HepG2 (cell line): ENCODE results near the gene CEBPE. TPM values are rescaled to one million over a fixed set of nuclear protein-coding genes. Genes with fewer than 3 reads are reported as not detected.

Experiments
- ATF7 ChIP-seq, 2 experiments: fragments of 450-650 bp in 1 of 2; sonication (generic) in 1 of 2; formaldehyde crosslinking in 1 of 2; IDR thresholded peaks; 2 replicates each; pipeline versions ENCODE4 v1.4.0 to v1.6.1; 2016 to 2020; ENCODE audit warnings: antibody characterized with exemption in 1 of 2, mild to moderate bottlenecking in 1 of 2, missing genetic modification reagents in 1 of 2
- BCLAF1 ChIP-seq: fragments of 450-650 bp; IDR thresholded peaks from 2 replicates; pipeline ENCODE4 v1.6.1; 2017; ENCODE audit warnings: mild to moderate bottlenecking
- BRF2 ChIP-seq: sonication (generic); formaldehyde crosslinking; IDR thresholded peaks from 2 replicates; pipeline ENCODE4 v1.8.1; 2022; ENCODE audit warnings: mild to moderate bottlenecking, missing genetic modification reagents
- DMTF1 ChIP-seq: sonication (generic); formaldehyde crosslinking; IDR thresholded peaks from 2 replicates; pipeline ENCODE4 v1.4.0; 2020; ENCODE audit warnings: mild to moderate bottlenecking, missing genetic modification reagents
- FOXO1 ChIP-seq: sonication (generic); formaldehyde crosslinking; IDR thresholded peaks from 2 replicates; pipeline ENCODE4 v1.4.0; 2020; ENCODE audit warnings: missing genetic modification reagents
- KLF11 ChIP-seq: IDR thresholded peaks from 2 replicates; pipeline ENCODE4 v1.6.1; 2016; ENCODE audit warnings: missing compliant biosample characterization
- MNT ChIP-seq: fragments of 450-650 bp; IDR thresholded peaks from 2 replicates; pipeline ENCODE4 v1.6.1; 2016
- MTF1 ChIP-seq: sonication (generic); formaldehyde crosslinking; IDR thresholded peaks from 2 replicates; pipeline ENCODE4 v1.5.0; 2020; ENCODE audit warnings: missing genetic modification reagents
- NFYB ChIP-seq: sonication (generic); formaldehyde crosslinking; IDR thresholded peaks from 2 replicates; pipeline ENCODE4 v1.4.0; 2020; ENCODE audit warnings: missing genetic modification reagents
- NR0B2 ChIP-seq: sonication (generic); formaldehyde crosslinking; IDR thresholded peaks from 2 replicates; pipeline ENCODE4 v1.4.0; 2020; ENCODE audit warnings: mild to moderate bottlenecking, missing genetic modification reagents
- NRL ChIP-seq: sonication (generic); formaldehyde crosslinking; IDR thresholded peaks from 2 replicates; pipeline ENCODE4 v1.5.0; 2020; ENCODE audit warnings: missing genetic modification reagents, mild to moderate bottlenecking, moderate library complexity, borderline replicate concordance
- POLR2AphosphoS2 ChIP-seq: IDR thresholded peaks from 2 replicates; pipeline ENCODE4 v1.6.1; 2011; ENCODE audit warnings: low read depth, low read length, improper control_type of control experiment
- TBX2 ChIP-seq: sonication (generic); formaldehyde crosslinking; IDR thresholded peaks from 2 replicates; pipeline ENCODE4 v1.5.0; 2020; ENCODE audit warnings: missing genetic modification reagents, mild to moderate bottlenecking, borderline replicate concordance
- ZBTB8A ChIP-seq: sonication (generic); formaldehyde crosslinking; IDR thresholded peaks from 2 replicates; pipeline ENCODE4 v1.4.0; 2020; ENCODE audit warnings: mild to moderate bottlenecking, low read depth, missing genetic modification reagents, borderline replicate concordance
- ZNF20 ChIP-seq: sonication (generic); formaldehyde crosslinking; IDR thresholded peaks from 2 replicates; pipeline ENCODE4 v1.4.0; 2020; ENCODE audit warnings: mild to moderate bottlenecking, moderate library complexity, missing genetic modification reagents
- ZNF510 ChIP-seq: sonication (generic); formaldehyde crosslinking; IDR thresholded peaks from 2 replicates; pipeline ENCODE4 v1.4.0; 2020; ENCODE audit warnings: low read depth, mild to moderate bottlenecking, missing genetic modification reagents
- ZNF605 ChIP-seq: sonication (generic); formaldehyde crosslinking; IDR thresholded peaks from 2 replicates; pipeline ENCODE4 v1.8.0; 2022; ENCODE audit warnings: mild to moderate bottlenecking, missing genetic modification reagents
- ZNF7 ChIP-seq: IDR thresholded peaks from 2 replicates; pipeline ENCODE4 v1.6.1; 2016; ENCODE audit warnings: missing biosample characterization, missing genetic modification reagents
- ZNF788 ChIP-seq: sonication (generic); formaldehyde crosslinking; IDR thresholded peaks from 2 replicates; pipeline ENCODE4 v1.5.0; 2020; ENCODE audit warnings: mild to moderate bottlenecking, missing genetic modification reagents, borderline replicate concordance
- ZNF839 ChIP-seq: sonication (generic); formaldehyde crosslinking; IDR thresholded peaks from 2 replicates; pipeline ENCODE4 v1.4.0; 2020; ENCODE audit warnings: missing genetic modification reagents, mild to moderate bottlenecking, borderline replicate concordance
- ZNF891 ChIP-seq: sonication (generic); formaldehyde crosslinking; IDR thresholded peaks from 2 replicates; pipeline ENCODE4 v1.5.0; 2020; ENCODE audit warnings: mild to moderate bottlenecking, missing genetic modification reagents
- ZSCAN9 ChIP-seq: IDR thresholded peaks from 2 replicates; pipeline ENCODE4 v1.6.1; 2016; ENCODE audit warnings: borderline replicate concordance
- polyA plus RNA-seq, 8 experiments: library from polyadenylated mRNA; depleted of rRNA in 3 of 8; stranded (reverse) in 7 of 8; unstranded in 1 of 8; fragments of >200 nt; fragmentation: Illumina TruSeq in 4 of 8; extraction: Trizol in 4 of 8; gene quantifications; 2 replicates each; pipeline versions ENCODE4 v1.2.1 to v1.2.3, GENCODE V29; 2011 to 2016; ENCODE audit warnings: low read depth in 4 of 8, missing spikeins in 1 of 8, mixed read lengths in 1 of 8; ENCODE audit not compliant: insufficient read depth in 1 of 8
- total RNA-seq, 5 experiments: library from RNA; depleted of rRNA; stranded (reverse); fragments of >200 nt; fragmentation: Illumina TruSeq; extraction: Trizol; gene quantifications; 2 replicates each; pipeline ENCODE4 v1.2.3, GENCODE V29; 2016; ENCODE audit warnings: low read depth in 1 of 5

The CEBPE gene
- total and polyA plus RNA-seq, 2 of the 13 experiments (the other 11 are each of a cell fraction or from before 2014, with no cell fraction given) = 0.09 to 0.11 TPM

- no peak for TF ChIP-seq BRF2 (CRISPR knock-in tag)
- TF ChIP-seq ZNF510 = no peak
- no peak for TF ChIP-seq ZNF7 (CRISPR knock-in tag)
- TF ChIP-seq ZNF20 (CRISPR knock-in tag) = no peak
- TF ChIP-seq MTF1 (CRISPR knock-in tag) = no peak
- TF ChIP-seq ZNF605 = no peak
- TF ChIP-seq ZNF839 (CRISPR knock-in tag) = peak; percentile 45; the same call in 1 of the 2 replicates
- no peak for TF ChIP-seq ZBTB8A
- TF ChIP-seq NRL (CRISPR knock-in tag) = 0 out of 2 replicates have a peak, but pooled peaks have one; percentile 7
- TF ChIP-seq ZSCAN9 (CRISPR knock-in tag) = no peak
- peak; percentile 56; the same call in 1 of the 2 replicates for TF ChIP-seq NR0B2
- 0 out of 2 replicates have a peak, but pooled peaks have one; percentile 29 for TF ChIP-seq TBX2
- TF ChIP-seq MNT = no peak
- no peak for TF ChIP-seq BCLAF1
- no peak for TF ChIP-seq KLF11 (CRISPR knock-in tag)
- TF ChIP-seq DMTF1 (CRISPR knock-in tag) = no peak
- TF ChIP-seq ATF7 (IDR thresholded peaks at IDR 0.05) = no peak
- no peak for TF ChIP-seq ATF7 (CRISPR knock-in tag; IDR thresholded peaks at IDR 0.05)
- TF ChIP-seq ZNF891 (CRISPR knock-in tag) = no peak
- TF ChIP-seq NFYB (CRISPR knock-in tag) = no peak
- no peak for TF ChIP-seq POLR2AphosphoS2
- no peak for TF ChIP-seq FOXO1 (CRISPR knock-in tag)
- TF ChIP-seq ZNF788 (CRISPR knock-in tag) = 0 out of 2 replicates have a peak, but pooled peaks have one; percentile 9
Measured at GRCh38 chr14:23113431-23114119, 5.5 kb downstream of the CEBPE start (continued).
